Neural progenitor cell (in vitro differentiated cells): ENCODE measurements around the gene WWC1.
"Not testable (repeated sequence)": the region's sequence is repeated elsewhere in the genome, so short reads cannot be mapped to it uniquely, and the experiment has no call there.

Experiments used
- CTCF ChIP-seq: fragments of 200-600 bp; sonication (generic); IDR thresholded peaks from 2 replicates; pipeline ENCODE4 v1.5.1; 2017; ENCODE audit warnings: antibody characterized with exemption, mild to moderate bottlenecking
- EZH2 ChIP-seq: fragments of 200-600 bp; sonication (generic); IDR thresholded peaks from 2 replicates; pipeline ENCODE4 v1.6.1; 2017; ENCODE audit warnings: antibody characterized with exemption, mild to moderate bottlenecking, moderate library complexity
- EZH2phosphoT487 ChIP-seq: fragments of 200-600 bp; sonication (generic); IDR thresholded peaks from 2 replicates; pipeline ENCODE4 v1.6.1; 2017; ENCODE audit warnings: antibody characterized with exemption

GRCh38 chr5:168310541-168310940, 19.1 kb downstream of the WWC1 start:
- not testable (repeated sequence) for TF ChIP-seq EZH2phosphoT487, CTCF, EZH2
